ENCODE data around the gene UGT2B11.
"Not testable (repeated sequence)": the region's sequence is repeated elsewhere in the genome, so short reads cannot be mapped to it uniquely, and the experiment has no call there.

UGT2B11 gene

GRCh38 chr4:69169171-69169570, 45.4 kb downstream of the UGT2B11 start:
- DNase-seq = not testable (repeated sequence)

- no peak for DNase-seq
Measured at GRCh38 chr4:69167300-69167699, 47.2 kb downstream of the UGT2B11 start.

- not testable (repeated sequence) for DNase-seq
Measured at GRCh38 chr4:69166376-69166775, 48.2 kb downstream of the UGT2B11 start.

- DNase-seq = not testable (repeated sequence)
Measured at GRCh38 chr4:69165707-69166106, 48.8 kb downstream of the UGT2B11 start.

GRCh38 chr4:69156913-69157312, 57.6 kb downstream of the UGT2B11 start:
- no peak for DNase-seq

GRCh38 chr4:69154021-69154420, 60.5 kb downstream of the UGT2B11 start:
- DNase-seq = no peak
